Effector CD4-positive, alpha-beta T cell (primary cell): ENCODE data around the gene ZNF500.
A peak's percentile ranks its signal among the peaks of the same experiment; 100 is the strongest.
"Not testable (repeated sequence)": the region's sequence is repeated elsewhere in the genome, so short reads cannot be mapped to it uniquely, and the experiment has no call there.

Experiments
- DNase-seq: peaks from one replicate; pipeline ENCODE4 v3.0.0-alpha.2; 2020

Gene ZNF500

GRCh38 chr16:4738370-4738769 is 28.6 kb downstream of the ZNF500 start:
- DNase-seq: not testable (repeated sequence)

GRCh38 chr16:4737545-4737944 is 29.4 kb downstream of the ZNF500 start:
- DNase-seq: no peak

DNA sequence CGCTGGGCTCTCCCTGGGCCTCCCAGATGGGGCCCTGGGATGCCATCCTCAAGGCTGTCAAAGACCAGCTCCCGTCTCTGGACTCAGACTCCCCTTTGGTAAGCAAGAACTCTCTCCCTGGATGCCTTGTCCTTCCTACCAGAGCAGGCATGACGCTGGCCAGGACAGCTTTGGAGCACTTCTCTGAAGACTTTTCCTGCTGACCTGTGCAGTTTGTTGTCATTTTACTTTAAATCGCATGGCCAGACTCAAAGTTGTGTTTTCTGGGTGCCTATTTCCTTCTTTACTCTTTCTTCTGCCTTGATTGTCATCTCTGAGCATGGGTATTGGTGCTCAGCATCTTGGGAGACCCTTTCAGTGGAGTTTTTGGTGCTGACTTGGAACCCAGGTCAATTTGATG is 30.4 kb downstream of the ZNF500 start:
- no peak for DNase-seq

DNA sequence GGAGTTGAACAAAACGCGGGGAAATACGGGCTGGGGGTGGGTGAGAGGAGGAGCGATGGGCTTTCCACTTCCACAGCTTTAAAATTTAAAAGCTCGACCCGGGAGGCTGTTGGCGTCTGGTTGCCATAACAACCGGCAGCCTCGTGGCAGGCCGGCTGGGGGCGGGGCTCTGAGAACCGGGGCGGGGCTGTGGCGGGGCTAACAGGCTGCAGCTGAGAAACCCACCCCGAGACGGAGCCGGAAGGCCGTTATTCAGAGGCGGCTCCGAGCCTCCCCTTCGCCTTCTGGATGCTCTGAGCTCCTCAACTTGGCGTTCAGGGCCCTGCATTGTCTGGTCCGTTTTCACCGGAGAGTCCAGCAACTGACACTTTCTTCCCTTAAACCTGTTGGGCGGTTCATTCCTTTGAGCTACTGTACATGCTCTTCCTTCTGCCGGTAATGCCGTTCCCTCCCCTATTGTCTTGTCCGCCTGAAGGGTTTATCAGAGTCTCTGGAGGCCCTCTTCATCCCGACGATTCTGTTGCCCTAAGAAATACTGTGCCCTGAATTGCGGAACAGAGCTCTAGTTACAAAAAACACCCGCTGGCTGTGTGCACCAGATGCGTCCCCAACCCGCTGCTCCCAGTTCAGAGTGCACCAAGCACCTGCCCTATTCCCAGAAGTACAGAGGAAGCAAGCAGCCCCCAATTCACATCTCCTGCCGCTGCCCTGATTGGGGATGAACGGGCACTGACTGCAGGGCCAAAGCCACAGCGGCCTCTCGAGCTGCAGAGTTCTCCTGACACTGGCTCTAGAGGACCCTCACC is 32.0 kb downstream of the ZNF500 start:
- peak; percentile 93 for DNase-seq

GRCh38 chr16:4734063-4734729 is 32.8 kb downstream of the ZNF500 start, which contains the start of the genes ANKS3 and DNAAF8:
TSS of gene ANKS3 (minus strand) at chr16:4734271. CDS start at chr16:4730149, 4,122 bp downstream.
TSS of gene DNAAF8 (plus strand) at chr16:4734537. CDS start at chr16:4736515, 1,978 bp downstream.
- peak; percentile 75 for DNase-seq

GRCh38 chr16:4733747-4734062 is 33.3 kb downstream of the ZNF500 start:
- no peak for DNase-seq

DNA sequence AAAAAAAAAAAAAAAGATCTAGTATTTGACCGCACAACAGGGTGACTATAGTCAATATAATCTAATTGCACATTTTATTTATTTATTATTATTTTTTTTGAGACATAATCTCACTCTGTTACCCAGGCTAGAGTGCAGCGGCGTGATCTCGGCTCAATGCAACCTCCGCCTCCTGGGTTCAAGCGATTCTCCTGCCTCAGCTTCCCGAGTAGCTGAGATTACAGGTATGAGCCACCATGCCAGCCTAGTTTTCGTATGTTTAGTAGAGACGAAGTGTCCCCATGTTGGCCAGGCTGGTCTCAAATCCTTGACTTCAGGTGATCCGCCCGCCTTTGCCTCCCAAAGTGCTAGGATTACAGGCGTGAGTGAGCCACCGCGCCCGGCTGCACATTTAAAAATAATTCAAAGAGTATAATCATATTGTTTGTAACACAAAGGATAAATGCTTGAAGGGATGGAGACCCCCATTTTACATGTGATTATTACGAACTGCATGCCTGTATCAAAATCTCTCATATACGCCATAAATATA is 33.7 kb downstream of the ZNF500 start:
- DNase-seq: no peak

DNA sequence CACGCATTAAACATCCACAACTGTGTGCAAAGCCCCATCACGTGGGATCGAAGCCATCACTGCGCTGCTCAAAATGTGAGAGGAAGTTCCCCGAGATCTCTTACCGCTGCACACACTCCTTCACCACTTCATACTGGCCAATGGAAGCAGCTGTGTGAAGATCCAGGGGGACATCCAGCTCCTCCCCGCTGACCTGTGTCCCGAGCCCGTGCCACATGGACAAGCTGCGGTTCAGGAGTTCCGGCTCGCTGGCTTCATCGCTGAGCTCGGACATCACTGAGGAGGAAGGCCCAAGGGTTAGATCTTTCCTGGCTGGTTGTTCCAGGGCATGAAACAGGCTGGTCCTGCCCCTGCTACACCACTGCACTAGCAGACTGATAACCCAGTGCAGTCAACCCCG is 37.1 kb downstream of the ZNF500 start:
- DNase-seq: no peak

GRCh38 chr16:4728676-4729075 is 38.3 kb downstream of the ZNF500 start:
- no peak for DNase-seq

DNA sequence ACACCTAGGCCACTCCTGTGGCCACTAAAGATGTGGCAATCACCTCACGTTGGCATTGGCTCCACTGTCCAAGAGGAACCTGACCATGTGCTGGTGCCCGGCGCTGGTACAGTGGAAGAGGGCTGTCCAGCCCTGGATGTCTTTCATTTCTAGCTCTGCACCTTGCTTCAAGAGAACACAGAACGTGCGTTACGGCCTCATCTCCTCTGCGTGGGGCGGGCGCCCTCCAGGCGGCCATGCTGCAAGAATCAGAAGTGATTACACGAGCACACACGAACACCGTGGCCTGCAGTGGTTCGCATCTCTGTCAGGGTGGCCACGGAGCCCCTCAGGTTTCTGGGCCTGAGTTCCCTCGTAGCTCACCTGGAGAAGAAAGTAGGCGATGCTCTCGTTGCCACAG is 40.3 kb downstream of the ZNF500 start:
- DNase-seq: no peak

- no peak for DNase-seq
These were observed 42.2 kb downstream of the ZNF500 start for GRCh38 chr16:4724661-4725270.

GRCh38 chr16:4723071-4723767 is 43.7 kb downstream of the ZNF500 start:
- DNase-seq: no peak

- no peak for DNase-seq
These were observed 48.5 kb downstream of the ZNF500 start for GRCh38 chr16:4718466-4718865.

DNA sequence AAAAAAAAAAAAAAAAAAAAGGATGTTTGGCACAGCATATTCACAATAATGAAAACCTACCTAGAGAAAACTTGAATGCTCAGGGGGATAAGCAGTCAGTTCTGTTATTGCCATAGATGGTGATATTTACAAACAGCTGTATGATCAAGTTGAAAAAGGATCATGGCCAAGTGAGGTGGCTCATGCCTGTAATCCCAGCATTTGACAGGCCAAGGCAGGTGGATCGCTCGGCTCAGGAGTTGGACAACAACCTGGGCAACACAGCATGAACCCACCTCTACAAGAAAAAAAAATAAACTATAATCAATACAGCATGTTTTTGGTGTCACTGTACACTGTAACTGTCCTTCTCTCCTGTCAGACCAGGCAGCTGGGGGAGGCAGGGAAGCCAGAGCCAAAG is 52.0 kb downstream of the ZNF500 start:
- DNase-seq: no peak

- DNase-seq: no peak
These were observed 53.1 kb downstream of the ZNF500 start for GRCh38 chr16:4713663-4714501.

- no peak for DNase-seq
These were observed 57.5 kb downstream of the ZNF500 start for GRCh38 chr16:4709481-4709880.

DNA sequence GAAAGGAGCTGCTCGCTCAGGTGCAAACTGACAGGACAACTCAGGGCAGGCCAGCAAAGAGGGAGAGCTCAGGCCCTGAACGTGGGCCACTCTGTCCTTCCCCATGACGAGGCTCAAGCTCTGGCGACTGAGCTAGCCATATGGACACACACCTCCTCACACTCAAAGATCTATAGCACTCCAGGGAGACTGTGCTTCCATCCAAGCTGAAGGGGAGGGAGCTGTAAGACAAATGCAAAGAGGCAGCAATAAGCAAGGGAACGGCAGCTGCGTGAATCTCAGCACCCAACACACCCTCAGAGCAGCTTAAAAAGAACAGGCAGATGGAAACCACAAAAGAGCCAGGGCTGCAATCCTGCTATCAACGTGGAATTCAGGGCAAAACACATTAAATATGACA is 60.1 kb downstream of the ZNF500 start:
- no peak for DNase-seq

- DNase-seq: no peak
These were observed 62.0 kb downstream of the ZNF500 start for GRCh38 chr16:4704913-4705312.

DNA sequence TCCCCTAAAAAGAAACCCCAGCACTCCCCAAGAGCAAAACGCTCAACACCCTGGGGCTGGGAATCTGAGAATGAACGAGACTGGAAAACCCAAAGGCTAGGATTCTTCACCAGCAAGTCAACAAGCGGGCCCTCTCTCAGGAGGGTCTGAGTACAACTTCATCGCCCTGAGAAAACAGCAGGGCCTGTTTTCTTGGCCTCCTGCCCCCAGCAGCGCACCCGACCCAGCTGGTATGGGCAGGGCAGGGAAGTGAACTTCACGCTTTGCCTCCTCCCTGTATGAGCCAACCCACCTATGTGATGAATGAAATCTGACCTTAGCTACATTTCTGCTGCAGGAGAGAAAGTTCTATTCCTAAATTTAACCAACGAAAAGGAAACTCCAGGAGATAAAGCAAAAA is 62.5 kb downstream of the ZNF500 start:
- no peak for DNase-seq

- no peak for DNase-seq
These were observed 63.1 kb downstream of the ZNF500 start for GRCh38 chr16:4703906-4704305.

GRCh38 chr16:4702466-4702808 is 64.5 kb downstream of the ZNF500 start:
- DNase-seq: no peak

GRCh38 chr16:4701791-4702465 is 65.0 kb downstream of the ZNF500 start:
- no peak for DNase-seq
